GM23338 (cell line): ENCODE measurements around the gene B3GNT9.

ENCODE experiments used
- CREB1 ChIP-seq: fragments of 250-450 bp; sonication (Bioruptor Pico); IDR thresholded peaks from 2 replicates; pipeline ENCODE4 v1.5.0; 2020; ENCODE audit warnings: low read depth, mild to moderate bottlenecking, moderate library complexity
- EZH2 ChIP-seq: fragments of 200-600 bp; sonication (generic); IDR thresholded peaks from one replicate; pipeline ENCODE4 v1.8.0; 2017; ENCODE audit warnings: antibody characterized with exemption, mild to moderate bottlenecking, low read depth; ENCODE audit not compliant: unreplicated experiment
- EZH2phosphoT487 ChIP-seq: fragments of 200-600 bp; sonication (generic); IDR thresholded peaks from one replicate; pipeline ENCODE4 v1.8.1; 2018; ENCODE audit warnings: antibody characterized with exemption; ENCODE audit not compliant: unreplicated experiment
- POLR2AphosphoS5 ChIP-seq: IDR thresholded peaks from 2 replicates; pipeline ENCODE4 v1.6.1; 2016; ENCODE audit warnings: antibody characterized with exemption, low read depth
- REST ChIP-seq: IDR thresholded peaks from one replicate; pipeline ENCODE4 v1.6.1; 2018; ENCODE audit warnings: antibody characterized with exemption; ENCODE audit not compliant: unreplicated experiment
- TF ChIP-seq, protein P1 (sequence below), 2 experiments: fragments of 200-600 bp in 1 of 2; sonication (generic) in 1 of 2; conservative IDR thresholded peaks; 2 replicates each; pipeline versions ENCODE4 v1.5.1 to v1.6.1; 2016 to 2017; ENCODE audit warnings: antibody characterized with exemption in 2 of 2, low read depth in 2 of 2, mild to moderate bottlenecking in 2 of 2, moderate library complexity in 1 of 2

DNA sequence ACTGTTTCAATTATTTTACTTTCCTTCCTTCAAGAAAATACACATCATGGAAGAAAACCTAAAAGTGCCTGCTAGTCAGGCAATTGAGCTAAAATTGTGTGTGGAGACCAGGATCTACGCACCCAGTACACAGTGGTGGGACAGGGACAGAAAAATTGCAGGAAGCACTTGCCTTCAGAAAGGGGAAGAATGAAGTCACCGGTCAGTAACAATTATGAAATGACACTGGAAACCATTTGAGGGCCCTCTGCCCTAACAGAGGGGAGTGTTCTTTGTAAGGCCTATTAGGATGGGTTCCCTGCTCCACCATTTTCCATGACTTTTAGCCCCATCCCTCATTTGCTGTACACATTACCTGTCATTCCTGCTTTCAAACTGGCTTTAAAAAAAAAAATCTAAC is 45.6 kb downstream of the B3GNT9 start:
- TF ChIP-seq POLR2AphosphoS5: no peak
- TF ChIP-seq REST: no peak
- TF ChIP-seq, protein P1, sequence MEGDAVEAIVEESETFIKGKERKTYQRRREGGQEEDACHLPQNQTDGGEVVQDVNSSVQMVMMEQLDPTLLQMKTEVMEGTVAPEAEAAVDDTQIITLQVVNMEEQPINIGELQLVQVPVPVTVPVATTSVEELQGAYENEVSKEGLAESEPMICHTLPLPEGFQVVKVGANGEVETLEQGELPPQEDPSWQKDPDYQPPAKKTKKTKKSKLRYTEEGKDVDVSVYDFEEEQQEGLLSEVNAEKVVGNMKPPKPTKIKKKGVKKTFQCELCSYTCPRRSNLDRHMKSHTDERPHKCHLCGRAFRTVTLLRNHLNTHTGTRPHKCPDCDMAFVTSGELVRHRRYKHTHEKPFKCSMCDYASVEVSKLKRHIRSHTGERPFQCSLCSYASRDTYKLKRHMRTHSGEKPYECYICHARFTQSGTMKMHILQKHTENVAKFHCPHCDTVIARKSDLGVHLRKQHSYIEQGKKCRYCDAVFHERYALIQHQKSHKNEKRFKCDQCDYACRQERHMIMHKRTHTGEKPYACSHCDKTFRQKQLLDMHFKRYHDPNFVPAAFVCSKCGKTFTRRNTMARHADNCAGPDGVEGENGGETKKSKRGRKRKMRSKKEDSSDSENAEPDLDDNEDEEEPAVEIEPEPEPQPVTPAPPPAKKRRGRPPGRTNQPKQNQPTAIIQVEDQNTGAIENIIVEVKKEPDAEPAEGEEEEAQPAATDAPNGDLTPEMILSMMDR (conservative IDR thresholded peaks at IDR 0.05; ENCODE audit: low read depth in 2 of 2): no peak
- no peak for TF ChIP-seq EZH2
- no peak for TF ChIP-seq CREB1 (CRISPR knock-in tag)
- TF ChIP-seq EZH2phosphoT487: no peak
